Heart right ventricle (tissue), 16 donors: Measurements from ENCODE around the gene CYSLTR2. TPM values are rescaled to one million over a fixed set of nuclear protein-coding genes. Genes with fewer than 3 reads are reported as not detected.

Experiments
- ATAC-seq, 8 donors: fragments of 200-7000 bp; cut with Tn5 transposase; one replicate each; pipeline ENCODE4 v1.9.1; 2020; ENCODE audit warnings: mild to moderate bottlenecking in 8 of 8, moderate library complexity in 8 of 8, moderate number of reproducible peaks in 1 of 8
- DNase-seq, 2 donors: peaks; one replicate each; pipeline ENCODE4 v3.0.0-alpha.2; 2020
- H3K27ac ChIP-seq, 10 donors: fragments of 200-600 bp; sonication (generic) in 2 of 10; one replicate each; pipeline versions ENCODE4 v1.5.0 to v1.8.0; 2020 to 2022; ENCODE audit warnings: mild to moderate bottlenecking in 3 of 10
- H3K27me3 ChIP-seq, 7 donors: fragments of 200-600 bp; one replicate each; pipeline ENCODE4 v1.8.0; 2021 to 2022; ENCODE audit warnings: mild to moderate bottlenecking in 2 of 7
- H3K36me3 ChIP-seq, 9 donors: fragments of 200-600 bp; sonication (generic) in 1 of 9; one replicate each; pipeline versions ENCODE4 v1.5.0 to v1.8.0; 2020 to 2022; ENCODE audit warnings: mild to moderate bottlenecking in 2 of 9
- H3K4me1 ChIP-seq, 9 donors: fragments of 200-600 bp; sonication (generic) in 1 of 9; one replicate each; pipeline versions ENCODE4 v1.5.0 to v1.8.0; 2020 to 2022; ENCODE audit warnings: mild to moderate bottlenecking in 4 of 9
- H3K4me3 ChIP-seq, 10 donors: fragments of 200-600 bp; sonication (generic) in 2 of 10; one replicate each; pipeline versions ENCODE4 v1.5.0 to v1.8.0; 2020 to 2022; ENCODE audit warnings: mild to moderate bottlenecking in 7 of 10, moderate library complexity in 2 of 10
- H3K9me3 ChIP-seq, 11 donors: fragments of 200-600 bp in 10 of 11; sonication (generic) in 2 of 11; one replicate each; pipeline versions ENCODE4 v1.5.0 to v1.8.0; 2013 to 2022; ENCODE audit warnings: mild to moderate bottlenecking in 2 of 11, control low read depth in 1 of 11, moderate library complexity in 1 of 11
- CTCF ChIP-seq, 9 donors: fragments of 200-600 bp; sonication (generic) in 2 of 9; IDR thresholded peaks; one replicate each; pipeline versions ENCODE4 v1.5.0 to v1.8.0; 2021 to 2022; ENCODE audit warnings: antibody characterized with exemption in 9 of 9, mild to moderate bottlenecking in 5 of 9, moderate library complexity in 1 of 9
- whole genome bisulfite sequencing, 2 donors: extraction: QIAGEN DNeasy Blood & Tissue Kit; methylation state at CpG; one replicate each; pipeline ENCODE4 v1.1.7; 2013; ENCODE audit warnings: inconsistent platforms in 1 of 2; 5-methylcytosine and 5-hydroxymethylcytosine counted together
- intact Hi-C, 10 donors: fragments of 100-400 bp; cut with DNase I; formaldehyde crosslinking; loops; one replicate each; pipeline versions ENCODE4 v1.11.1 to v1.14.2; 2022
- polyA plus RNA-seq, 2 donors: library from polyadenylated mRNA; stranded (reverse); fragments of 200-250 nt; gene quantifications; one replicate each; pipeline ENCODE4 v1.2.3, GENCODE V29; 2013
- total RNA-seq, 10 donors: library from RNA; stranded (reverse); fragmentation: NEBNext Ultra II Directional in 3 of 10; extraction: Animal tissue kit (Norgen Biotek cat#: 25700) in 3 of 10; gene quantifications; one replicate each; pipeline versions ENCODE4 v1.2.1 to v1.2.4, GENCODE V29; 2021 to 2023
- donor health status: Arrhythmogenic right ventricular cardiomyopathy.
- donor health status: ischemic (EF 13 %, LVEDD 7.1; RV severe dilation, severe dysfunction).
- donor health status: healthy with polysubstance abuse.
- donor health status: DM: no; HTN: yes; CAD: no.
- donor health status: DM: no; HTN: no; CAD: no.
- donor health status: ischemic (EF 25% LVEDD 6.9; RV normal size, moderate dysfunction).
- donor health status: ischemic (EF 25% LVEDD 5.7; RV mildly dilated, moderate dysfunction).
- donor health status: healthy.
- donor health status: DM: yes; HTN: yes; CAD: no.
- donor health status: Ischemic cardiomyopathy.
- donor health status: ischemic (EF 35%, LVEDD 5.7; RV mildly dilated, moderate dysfunction).
- donor health status: nonischemic (EF 11% LVEDD 7.7; RV severe dilation, severe dysfunction).
- donor health status: DM: yes; HTN: yes; CAD: no.
- donor health status: PGD.
- donor health status: ischemic (EF 29% LVEDD 5.4; RV normal size, mild dysfunction).
- donor health status: nonischemic (EF 23%, LVEDD 6.1; RV moderate dilation, normal function).

CYSLTR2 gene
- total and polyA plus RNA-seq, 12 donors = 1.1 to 10.7 (median 6.2) TPM

- H3K27me3 ChIP-seq = peaks cover 0 to 17% (median 0%) of the 10 kb centered on the region in 7 donors
- H3K27ac ChIP-seq = peak overlapping the region; percentile 13 to 84 (median 76)
- 46 to 60% methylated on average over 3 of the region's 3 CpGs for WGBS, 2 donors
- no peak for DNase-seq
- H3K36me3 ChIP-seq = no peaks in the 10 kb centered on the region
- TF ChIP-seq CTCF (IDR thresholded peaks at IDR 0.05) = no peak
- H3K9me3 ChIP-seq = no peaks in the 10 kb centered on the region
- H3K4me3 ChIP-seq = peak overlapping the region in 6 of 10 donors; percentile 41 to 52 (median 44)
- H3K4me1 ChIP-seq = peaks cover 0 to 53% (median 9%) of the 10 kb centered on the region in 9 donors
- ATAC-seq = no peak
- intact Hi-C loops = no loop called here
These were observed 768 bp upstream of the CYSLTR2 start for GRCh38 chr13:48652851-48653471.

- no peaks in the 10 kb centered on the region for H3K36me3 ChIP-seq
- intact Hi-C loops = no loop called here
- H3K4me1 ChIP-seq = peaks cover 0 to 52% (median 9%) of the 10 kb centered on the region in 9 donors
- DNase-seq (no peak), ATAC-seq (peak in 4 of 8 donors; percentile 54 to 74 (median 64))
- H3K9me3 ChIP-seq = no peaks in the 10 kb centered on the region
- no peak for TF ChIP-seq CTCF (IDR thresholded peaks at IDR 0.05)
- 18 to 29% methylated on average over 1 of the region's 1 CpG for WGBS, 2 donors
- peaks cover 0 to 17% (median 0%) of the 10 kb centered on the region in 7 donors for H3K27me3 ChIP-seq
- peak overlapping the region in 9 of 10 donors; percentile 12 to 52 (median 41) for H3K4me3 ChIP-seq
- H3K27ac ChIP-seq = peak overlapping the region in 9 of 10 donors; percentile 18 to 80 (median 68)
These were observed 782 bp downstream of the CYSLTR2 start for GRCh38 chr13:48654511-48654910.

- TF ChIP-seq CTCF (IDR thresholded peaks at IDR 0.05) = no peak
- ATAC-seq (peak in 2 of 8 donors; percentile 35 to 53), DNase-seq (no peak)
- Histone ChIP-seq H3K9me3 (no peaks in the 10 kb centered on the region), H3K27ac (peak overlapping the region in 8 of 10 donors; percentile 49 to 80 (median 70)), H3K4me1 (peaks cover 0 to 60% (median 9%) of the 10 kb centered on the region in 9 donors), H3K36me3 (no peaks in the 10 kb centered on the region), H3K4me3 (peak overlapping the region in 9 of 10 donors; percentile 12 to 52 (median 41)), H3K27me3 (peaks cover 0 to 17% (median 0%) of the 10 kb centered on the region in 7 donors)
- WGBS, 2 donors = 70 to 71% methylated on average over 4 of the region's 4 CpGs
- intact Hi-C loops = no loop called here
These were observed 1.6 kb downstream of the CYSLTR2 start for GRCh38 chr13:48655291-48655690.

- Histone ChIP-seq H3K36me3 (no peaks in the 10 kb centered on the region), H3K4me1 (peaks cover 0 to 73% (median 19%) of the 10 kb centered on the region in 9 donors), H3K4me3 (peak overlapping the region in 5 of 10 donors; percentile 1 to 52 (median 3)), H3K27ac (peak overlapping the region in 7 of 10 donors; percentile 4 to 80 (median 44)), H3K9me3 (no peaks in the 10 kb centered on the region), H3K27me3 (peaks cover 0 to 12% (median 0%) of the 10 kb centered on the region in 7 donors)
- 44 to 55% methylated on average over 3 of the region's 3 CpGs for WGBS, 2 donors
- DNase-seq (no peak), ATAC-seq (no peak)
- intact Hi-C loops = no loop called here
- TF ChIP-seq CTCF (IDR thresholded peaks at IDR 0.05) = no peak
These were observed 2.9 kb downstream of the CYSLTR2 start for GRCh38 chr13:48656608-48657007.
